Transverse colon (tissue), 4 donors: ENCODE data around the gene ZFHX2. TPM values are rescaled to one million over a fixed set of nuclear protein-coding genes. Genes with fewer than 3 reads are reported as not detected.

ENCODE experiments used
- DNase-seq: peaks from one replicate; pipeline ENCODE4 v3.0.0-alpha.2; 2019
- H3K27ac ChIP-seq, 4 donors: fragments of 200-600 bp; sonication (generic); 2 replicates each; pipeline ENCODE4 v1.5.1; 2016 to 2018; ENCODE audit warnings: inconsistent platforms in 4 of 4
- H3K27me3 ChIP-seq: fragments of 200-600 bp; sonication (generic); 2 replicates; pipeline ENCODE4 v1.5.1; 2017; ENCODE audit warnings: inconsistent platforms
- H3K36me3 ChIP-seq, 4 donors: fragments of 200-600 bp; sonication (generic); 2 replicates each; pipeline ENCODE4 v1.5.1; 2017 to 2019; ENCODE audit warnings: inconsistent platforms in 4 of 4
- H3K4me1 ChIP-seq, 4 donors: fragments of 200-600 bp; sonication (generic); 2 replicates each; pipeline ENCODE4 v1.5.1; 2017 to 2020; ENCODE audit warnings: inconsistent platforms in 4 of 4
- H3K4me3 ChIP-seq, 4 donors: fragments of 200-600 bp; sonication (generic); 1 replicate in 1 of 4; 2 replicates in 3 of 4; pipeline versions ENCODE4 v1.5.1 to v1.6.1; 2017 to 2019; ENCODE audit warnings: inconsistent platforms in 4 of 4
- H3K9me3 ChIP-seq, 2 donors: fragments of 200-600 bp; sonication (generic); 2 replicates each; pipeline ENCODE4 v1.5.1; 2017 to 2019; ENCODE audit warnings: inconsistent platforms in 2 of 2
- CTCF ChIP-seq, 5 experiments: fragments of 200-600 bp in 3 of 5; fragments of 450-650 bp in 2 of 5; sonication (generic) in 3 of 5; IDR thresholded peaks; 1 replicate in 2 of 5; 2 replicates in 3 of 5; pipeline ENCODE4 v1.5.1; 2016 to 2017; ENCODE audit warnings: antibody characterized with exemption in 5 of 5, inconsistent platforms in 3 of 5, mild to moderate bottlenecking in 2 of 5, moderate library complexity in 1 of 5
- EP300 ChIP-seq: sonication (generic); formaldehyde crosslinking; IDR thresholded peaks from one replicate; pipeline ENCODE4 v1.6.1; 2017; ENCODE audit warnings: antibody characterized with exemption, low read depth
- POLR2A ChIP-seq: fragments of 450-650 bp; IDR thresholded peaks from one replicate; pipeline ENCODE4 v1.6.1; 2016; ENCODE audit warnings: antibody characterized with exemption, mild to moderate bottlenecking, moderate library complexity
- POLR2AphosphoS5 ChIP-seq, 3 donors: sonication (generic); formaldehyde crosslinking; IDR thresholded peaks; one replicate each; pipeline ENCODE4 v1.6.1; 2016; ENCODE audit warnings: antibody characterized with exemption in 3 of 3
- WGBS, 2 donors: methylation state at CpG; one replicate each; pipeline ENCODE4 v1.1.5; 2018; ENCODE audit warnings: low coverage in 1 of 2; 5-methylcytosine and 5-hydroxymethylcytosine counted together
- in situ Hi-C, 4 donors: fragments of 200-750 bp; cut with MboI; loops; one replicate each; pipeline versions ENCODE4 v1.15.0 to v1.15.1; 2017; ENCODE audit warnings: low sequenced_read_pairs in 3 of 4, low pct_ligation_motif_present in 1 of 4, low pct_unique_long_range_greater_than_20kb in 1 of 4
- intact Hi-C: fragments of 100-400 bp; cut with DNase I; formaldehyde crosslinking; loops from one replicate; pipeline ENCODE4 v1.15.1; 2023; ENCODE audit warnings: low total_unique reads
- total RNA-seq, 4 donors: library from RNA; depleted of rRNA; stranded (reverse); fragments of >200 nt; gene quantifications; one replicate each; pipeline ENCODE4 v1.1.0, GENCODE V29; 2016

The ZFHX2 gene
- total RNA-seq, 4 donors from 2014 or later = 0.20 to 1.1 (median 0.68) TPM

- in situ Hi-C loops (loop anchor here in 3 of 4 donors (5.0 to 25.0 kb wide), 3 partner anchors 80 to 228 kb away; no protein-coding TSS in a partner anchor), intact Hi-C loops (no loop called here)
- no peak overlapping the region for H3K27ac ChIP-seq
- H3K9me3 ChIP-seq = no peaks in the 10 kb centered on the region
- H3K27me3 ChIP-seq = no peaks in the 10 kb centered on the region
- H3K4me3 ChIP-seq = no peak overlapping the region
- TF ChIP-seq POLR2A = no peak
- TF ChIP-seq EP300 = no peak
- TF ChIP-seq CTCF (IDR thresholded peaks at IDR 0.05) = no peak
- TF ChIP-seq POLR2AphosphoS5 (IDR thresholded peaks at IDR 0.05) = no peak
- no peak for DNase-seq
- peaks cover 4 to 19% (median 13%) of the 10 kb centered on the region in 4 donors for H3K4me1 ChIP-seq
- peaks cover 0 to 8% (median 0%) of the 10 kb centered on the region in 4 donors for H3K36me3 ChIP-seq
- WGBS, 2 donors = 86% methylated on average over 7 of the region's 7 CpGs; no CpG with 5 or more reads in 1 of the 2 donors
Observed at GRCh38 chr14:23564876-23565275, 13.3 kb upstream of the ZFHX2 start.

GRCh38 chr14:23564181-23564812, 12.7 kb upstream of the ZFHX2 start:
- intact Hi-C loops = no loop called here
- no peaks in the 10 kb centered on the region for H3K9me3 ChIP-seq
- H3K4me1 ChIP-seq = peaks cover 4 to 19% (median 13%) of the 10 kb centered on the region in 4 donors
- in situ Hi-C loops = loop anchor here in 3 of 4 donors (5.0 to 25.0 kb wide), 3 partner anchors 79 to 227 kb away; no protein-coding TSS in a partner anchor
- no peak for TF ChIP-seq POLR2A
- TF ChIP-seq EP300 = no peak
- TF ChIP-seq POLR2AphosphoS5 (IDR thresholded peaks at IDR 0.05) = no peak
- no peak for TF ChIP-seq CTCF (IDR thresholded peaks at IDR 0.05)
- peaks cover 0 to 8% (median 0%) of the 10 kb centered on the region in 4 donors for H3K36me3 ChIP-seq
- no peak overlapping the region for H3K4me3 ChIP-seq
- no peak for DNase-seq
- 87 to 100% methylated on average over 1 to 13 of the region's 13 CpGs for WGBS, 2 donors
- no peak overlapping the region for H3K27ac ChIP-seq
- H3K27me3 ChIP-seq = no peaks in the 10 kb centered on the region

- 80 to 91% methylated on average over 1 to 14 of the region's 14 CpGs for WGBS, 2 donors
- in situ Hi-C loops = loop anchor here in 3 of 4 donors (5.0 to 25.0 kb wide), 3 partner anchors 79 to 226 kb away; no protein-coding TSS in a partner anchor
Observed at GRCh38 chr14:23563473-23564180, 12.1 kb upstream of the ZFHX2 start.

More at GRCh38 chr14:23563473-23564180, 12.1 kb upstream of the ZFHX2 start:
- H3K4me3 ChIP-seq = no peak overlapping the region
- peaks cover 0 to 11% (median 0%) of the 10 kb centered on the region in 4 donors for H3K36me3 ChIP-seq
- intact Hi-C loops = loop anchor here (2.0 kb wide), 1 partner anchor 85 kb away; no protein-coding TSS in a partner anchor
- no peaks in the 10 kb centered on the region for H3K9me3 ChIP-seq
- H3K27ac ChIP-seq = no peak overlapping the region
- peaks cover 4 to 19% (median 13%) of the 10 kb centered on the region in 4 donors for H3K4me1 ChIP-seq
- no peak for DNase-seq
- TF ChIP-seq EP300 (no peak), POLR2A (no peak), POLR2AphosphoS5 (IDR thresholded peaks at IDR 0.05) (no peak), CTCF (IDR thresholded peaks at IDR 0.05) (no peak)
- no peaks in the 10 kb centered on the region for H3K27me3 ChIP-seq
